CD14-positive monocyte (primary cell): ENCODE data around the gene STK38L. TPM values are rescaled to one million over a fixed set of nuclear protein-coding genes. Genes with fewer than 3 reads are reported as not detected.
"Not testable (repeated sequence)": the region's sequence is repeated elsewhere in the genome, so short reads cannot be mapped to it uniquely, and the experiment has no call there.

Experiments used
- DNase-seq, 3 donors: peaks; one replicate each; pipeline ENCODE4 v3.0.0-alpha.2; 2011 to 2022
- H2AFZ ChIP-seq: 2 replicates; pipeline ENCODE4 v1.6.0; 2012; ENCODE audit warnings: mild to moderate bottlenecking, low read depth, low read length, inconsistent platforms; ENCODE audit not compliant: insufficient read depth, poor library complexity, severe bottlenecking
- H3K27ac ChIP-seq, 2 donors: 1 replicate in 1 of 2; 2 replicates in 1 of 2; pipeline ENCODE4 v1.5.1; 2012 to 2013; ENCODE audit warnings: low read length in 2 of 2, control low read depth in 1 of 2, inconsistent platforms in 1 of 2, low read depth in 1 of 2, mild to moderate bottlenecking in 1 of 2
- H3K27me3 ChIP-seq, 2 donors: one replicate each; pipeline versions ENCODE4 v1.6.0 to v1.6.1; 2011 to 2013; ENCODE audit warnings: low read length in 2 of 2; ENCODE audit not compliant: control insufficient read depth in 2 of 2, insufficient read depth in 2 of 2
- H3K36me3 ChIP-seq, 2 donors: replicated peaks in 1 of 2; 1 replicate in 1 of 2; 2 replicates in 1 of 2; pipeline versions ENCODE4 v1.5.1 to v1.6.1; 2012 to 2013; ENCODE audit warnings: low read length in 2 of 2, control low read depth in 1 of 2, inconsistent platforms in 1 of 2, mild to moderate bottlenecking in 1 of 2; ENCODE audit not compliant: insufficient read depth in 2 of 2, control insufficient read depth in 1 of 2
- H3K4me1 ChIP-seq, 2 donors: 1 replicate in 1 of 2; 2 replicates in 1 of 2; pipeline versions ENCODE4 v1.5.1 to v1.6.1; 2012 to 2013; ENCODE audit warnings: low read length in 2 of 2, control low read depth in 1 of 2, inconsistent platforms in 1 of 2, mild to moderate bottlenecking in 1 of 2, moderate library complexity in 1 of 2; ENCODE audit not compliant: insufficient read depth in 2 of 2, control insufficient read depth in 1 of 2
- H3K4me2 ChIP-seq: replicated peaks from 2 replicates; pipeline ENCODE3; 2012; ENCODE audit warnings: low read length, moderate library complexity, mild to moderate bottlenecking; ENCODE audit not compliant: poor library complexity, severe bottlenecking; ENCODE audit errors: extremely low read depth
- H3K4me3 ChIP-seq, 3 experiments: fragments of 200-600 bp in 1 of 3; sonication (generic) in 1 of 3; replicated peaks in 1 of 3; 1 replicate in 2 of 3; 2 replicates in 1 of 3; pipeline ENCODE4 v1.5.1; 2011 to 2013; ENCODE audit warnings: low read length in 3 of 3, mild to moderate bottlenecking in 3 of 3, control low read depth in 2 of 3, low read depth in 2 of 3, inconsistent platforms in 1 of 3, moderate library complexity in 1 of 3
- H3K79me2 ChIP-seq: 2 replicates; pipeline ENCODE4 v1.6.0; 2012; ENCODE audit warnings: mild to moderate bottlenecking, control low read depth, inconsistent platforms, low read length, moderate library complexity; ENCODE audit not compliant: insufficient read depth
- H3K9ac ChIP-seq: 2 replicates; pipeline ENCODE4 v1.6.0; 2017; ENCODE audit warnings: low read length, mild to moderate bottlenecking; ENCODE audit not compliant: insufficient read depth, poor library complexity, severe bottlenecking
- H3K9me3 ChIP-seq, 2 donors: replicated peaks in 1 of 2; 1 replicate in 1 of 2; 2 replicates in 1 of 2; pipeline versions ENCODE4 v1.5.1 to v1.6.1; 2012 to 2013; ENCODE audit warnings: low read length in 2 of 2, control low read depth in 1 of 2; ENCODE audit not compliant: control insufficient read depth in 1 of 2, insufficient read depth in 1 of 2
- H4K20me1 ChIP-seq: 2 replicates; pipeline ENCODE4 v1.6.0; 2012; ENCODE audit warnings: mild to moderate bottlenecking, low read length, control low read depth, moderate library complexity; ENCODE audit not compliant: insufficient read depth
- H3K27ac Mint-ChIP-seq, 7 donors: one replicate each; pipeline ENCODE4 v1.8.0; 2020; ENCODE audit warnings: mild to moderate bottlenecking in 7 of 7, mixed read lengths in 7 of 7, moderate library complexity in 6 of 7, inconsistent platforms in 2 of 7
- H3K27me3 Mint-ChIP-seq, 3 donors: one replicate each; pipeline ENCODE4 v1.8.0; 2021 to 2022; ENCODE audit warnings: low read depth in 3 of 3, mild to moderate bottlenecking in 3 of 3, mixed read lengths in 3 of 3, moderate library complexity in 3 of 3, inconsistent platforms in 1 of 3
- H3K36me3 Mint-ChIP-seq, 2 donors: one replicate each; pipeline ENCODE4 v1.8.0; 2020; ENCODE audit warnings: mixed read lengths in 2 of 2, inconsistent platforms in 1 of 2, mild to moderate bottlenecking in 1 of 2
- H3K4me1 Mint-ChIP-seq: one replicate; pipeline ENCODE4 v1.8.0; 2020; ENCODE audit warnings: mild to moderate bottlenecking, mixed read lengths
- H3K4me3 Mint-ChIP-seq, 2 donors: one replicate each; pipeline ENCODE4 v1.8.0; 2020; ENCODE audit warnings: mild to moderate bottlenecking in 2 of 2, mixed read lengths in 2 of 2, moderate library complexity in 1 of 2
- H3K9me3 Mint-ChIP-seq, 7 donors: one replicate each; pipeline ENCODE4 v1.8.0; 2020 to 2022; ENCODE audit warnings: mixed read lengths in 7 of 7, mild to moderate bottlenecking in 6 of 7, moderate library complexity in 6 of 7, inconsistent platforms in 2 of 7
- WGBS: methylation state at CpG from one replicate; pipeline ENCODE4 v1.1.5; 2013; ENCODE audit warnings: missing lambda C conversion rate; ENCODE audit not compliant: insufficient coverage; 5-methylcytosine and 5-hydroxymethylcytosine counted together
- intact Hi-C, 2 donors: fragments of 100-400 bp; cut with micrococcal nuclease; formaldehyde crosslinking; loops; one replicate each; pipeline versions ENCODE4 v1.15.0 to v1.15.1; 2023
- polyA plus RNA-seq, 3 donors: library from polyadenylated mRNA; depleted of rRNA in 1 of 3; unstranded in 2 of 3; stranded (reverse) in 1 of 3; fragments of 300-500 nt in 2 of 3; fragments of >200 nt in 1 of 3; fragmentation: Illumina TruSeq in 2 of 3; gene quantifications; 1 replicate in 2 of 3; 2 replicates in 1 of 3; pipeline ENCODE4 v1.2.3, GENCODE V29; 2012 to 2021
- TF ChIP-seq, protein P1 (sequence below): fragments of 200-600 bp; IDR thresholded peaks from one replicate; pipeline ENCODE4 v1.8.0; 2022; ENCODE audit warnings: antibody characterized with exemption, mild to moderate bottlenecking

Gene STK38L
- polyA plus RNA-seq, 3 donors, result 20.0 to 29.5 (median 20.5) TPM

DNA sequence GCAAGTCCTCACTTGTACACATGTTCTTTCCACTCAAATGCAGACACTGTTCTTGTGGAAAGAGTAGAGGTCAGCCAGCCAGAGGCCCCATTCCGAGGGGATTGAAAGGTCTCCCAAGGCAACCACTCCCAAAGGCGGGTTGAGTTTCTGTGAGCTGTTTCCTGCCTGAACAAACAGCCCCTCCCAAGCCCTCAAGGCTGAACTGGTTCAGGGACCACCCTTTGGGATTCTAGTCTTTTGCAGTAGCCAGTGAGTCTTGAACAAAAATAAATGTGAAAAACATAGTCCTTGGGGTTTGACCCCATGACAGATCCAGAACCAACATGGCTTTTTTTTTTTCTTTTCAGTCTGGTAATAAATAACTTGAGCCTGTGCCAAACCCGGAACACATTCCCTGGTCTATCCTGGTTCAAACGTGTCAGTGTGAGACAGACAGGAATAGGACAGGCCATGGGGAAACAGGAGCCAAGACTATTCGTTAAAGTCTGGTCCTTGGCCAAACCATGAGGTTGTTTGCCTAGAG, 17.6 kb upstream of the STK38L start:
- Histone ChIP-seq H3K9me3 (no peaks in the 10 kb centered on the region), H3K4me2 (peak overlapping the region; percentile 55), H3K27ac (peak overlapping the region; percentile 31 to 71), H3K36me3 (no peaks in the 10 kb centered on the region), H3K27me3 (no peaks in the 10 kb centered on the region), H2AFZ (peak overlapping the region; percentile 2), H3K4me1 (peaks cover 48 to 60% of the 10 kb centered on the region in 2 donors), H3K9ac (no peak overlapping the region), H4K20me1 (no peaks in the 10 kb centered on the region), H3K79me2 (no peaks in the 10 kb centered on the region), H3K4me3 (peak overlapping the region in 1 of 3 experiments; percentile 54)
- TF ChIP-seq, protein P1, sequence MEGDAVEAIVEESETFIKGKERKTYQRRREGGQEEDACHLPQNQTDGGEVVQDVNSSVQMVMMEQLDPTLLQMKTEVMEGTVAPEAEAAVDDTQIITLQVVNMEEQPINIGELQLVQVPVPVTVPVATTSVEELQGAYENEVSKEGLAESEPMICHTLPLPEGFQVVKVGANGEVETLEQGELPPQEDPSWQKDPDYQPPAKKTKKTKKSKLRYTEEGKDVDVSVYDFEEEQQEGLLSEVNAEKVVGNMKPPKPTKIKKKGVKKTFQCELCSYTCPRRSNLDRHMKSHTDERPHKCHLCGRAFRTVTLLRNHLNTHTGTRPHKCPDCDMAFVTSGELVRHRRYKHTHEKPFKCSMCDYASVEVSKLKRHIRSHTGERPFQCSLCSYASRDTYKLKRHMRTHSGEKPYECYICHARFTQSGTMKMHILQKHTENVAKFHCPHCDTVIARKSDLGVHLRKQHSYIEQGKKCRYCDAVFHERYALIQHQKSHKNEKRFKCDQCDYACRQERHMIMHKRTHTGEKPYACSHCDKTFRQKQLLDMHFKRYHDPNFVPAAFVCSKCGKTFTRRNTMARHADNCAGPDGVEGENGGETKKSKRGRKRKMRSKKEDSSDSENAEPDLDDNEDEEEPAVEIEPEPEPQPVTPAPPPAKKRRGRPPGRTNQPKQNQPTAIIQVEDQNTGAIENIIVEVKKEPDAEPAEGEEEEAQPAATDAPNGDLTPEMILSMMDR, result no peak
- H3K9me3 Mint-ChIP-seq, result peaks cover 0 to 2% (median 0%) of the 10 kb centered on the region in 7 donors
- H3K36me3 Mint-ChIP-seq, result no peaks in the 10 kb centered on the region
- H3K4me3 Mint-ChIP-seq, result no peak overlapping the region
- intact Hi-C loops, result no loop called here
- peaks cover 54% of the 10 kb centered on the region for H3K4me1 Mint-ChIP-seq
- 80% methylated on average over 2 of the region's 5 CpGs for WGBS
- no peaks in the 10 kb centered on the region for H3K27me3 Mint-ChIP-seq
- DNase-seq, result no peak
- H3K27ac Mint-ChIP-seq, result peak overlapping the region; percentile 79 to 91 (median 85)

DNA sequence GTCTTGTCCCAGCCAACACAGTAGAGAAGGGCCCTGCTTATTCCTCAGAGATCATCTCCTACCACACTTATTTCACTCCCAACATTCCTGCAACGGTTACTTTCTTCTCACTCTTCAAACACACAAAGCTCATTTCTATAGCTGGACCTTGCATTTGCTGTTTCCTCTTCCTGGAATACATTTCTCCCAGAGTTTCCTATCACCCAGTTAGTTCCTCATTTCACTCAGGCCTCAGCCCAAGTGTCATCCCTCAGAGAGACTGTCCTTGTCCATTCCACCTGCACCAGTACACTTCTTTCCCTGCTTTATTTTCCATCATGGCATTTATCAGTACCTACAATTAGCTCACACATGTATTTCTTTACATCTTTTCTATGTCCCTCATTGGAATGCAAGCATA, 14.7 kb upstream of the STK38L start:
- Histone ChIP-seq H3K4me3 (peak overlapping the region in 1 of 3 experiments; percentile 17), H3K79me2 (no peaks in the 10 kb centered on the region), H3K9me3 (no peaks in the 10 kb centered on the region), H3K27me3 (no peaks in the 10 kb centered on the region), H3K4me2 (peak overlapping the region; percentile 19), H3K36me3 (no peaks in the 10 kb centered on the region), H3K9ac (no peak overlapping the region), H3K4me1 (peaks cover 34 to 39% of the 10 kb centered on the region in 2 donors), H3K27ac (no peak overlapping the region), H4K20me1 (no peaks in the 10 kb centered on the region), H2AFZ (no peak overlapping the region)
- H3K4me3 Mint-ChIP-seq, result peak overlapping the region in 1 of 2 donors; percentile 31
- TF ChIP-seq, protein P1, result no peak
- H3K4me1 Mint-ChIP-seq, result peaks cover 31% of the 10 kb centered on the region
- intact Hi-C loops, result no loop called here
- peak in 2 of 3 donors; percentile 68 to 71 for DNase-seq
- H3K27ac Mint-ChIP-seq, result peak overlapping the region in 6 of 7 donors; percentile 0 to 60 (median 40)
- 0% methylated on average over 1 of the region's 1 CpG for WGBS
- no peaks in the 10 kb centered on the region for H3K27me3 Mint-ChIP-seq
- peaks cover 0 to 3% (median 0%) of the 10 kb centered on the region in 7 donors for H3K9me3 Mint-ChIP-seq
- H3K36me3 Mint-ChIP-seq, result no peaks in the 10 kb centered on the region

DNA sequence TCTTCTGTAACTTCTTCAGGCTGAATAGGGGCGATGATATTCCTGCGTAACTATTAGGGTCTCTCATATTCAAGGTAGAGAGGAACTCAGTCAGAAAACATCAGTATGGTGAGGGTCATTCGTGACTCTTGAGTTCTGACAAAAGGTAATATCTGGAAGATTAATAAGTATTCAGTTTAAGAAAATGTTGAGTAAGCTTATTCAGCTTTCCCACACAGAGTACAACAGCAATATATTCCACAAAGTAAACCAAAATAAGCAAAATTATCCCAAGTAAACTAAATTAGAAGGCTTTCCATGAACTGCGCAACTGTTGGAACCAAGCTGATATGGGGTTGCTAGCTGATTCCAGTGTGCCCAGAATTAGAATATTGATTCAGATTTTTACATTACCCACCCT, 12.7 kb upstream of the STK38L start:
- not testable (repeated sequence) for H3K27ac ChIP-seq, H3K27me3 ChIP-seq, H3K4me2 ChIP-seq, H4K20me1 ChIP-seq, H3K9ac ChIP-seq, DNase-seq, H3K36me3 ChIP-seq, H3K27me3 Mint-ChIP-seq, H3K36me3 Mint-ChIP-seq, H3K4me3 Mint-ChIP-seq, H3K9me3 ChIP-seq, H3K4me3 ChIP-seq, H3K79me2 ChIP-seq, H2AFZ ChIP-seq, H3K9me3 Mint-ChIP-seq, H3K27ac Mint-ChIP-seq
- intact Hi-C loops, result loop anchor here in 1 of 2 donors (10.0 kb wide), 1 partner anchor 207 kb away; the partner anchor contains the start of gene MED21
- WGBS, result 100% methylated on average over 2 of the region's 4 CpGs
- peaks cover 24 to 37% of the 10 kb centered on the region in 2 donors for H3K4me1 ChIP-seq
- peaks cover 31% of the 10 kb centered on the region for H3K4me1 Mint-ChIP-seq
